ENCODE measurements around the gene FKBP9. TPM values are rescaled to one million over a fixed set of nuclear protein-coding genes. Genes with fewer than 3 reads are reported as not detected.

FKBP9 gene
- total and polyA plus RNA-seq, 2 of the 8 experiments (the other 6 are each of a cell fraction or from before 2014, with no cell fraction given) = 7.2 to 10.1 TPM

- Histone ChIP-seq H3K36me3 (ENCODE audit: control insufficient read depth in 2 of 4, insufficient read depth in 4 of 4, low read length in 3 of 4) (no peaks in the 10 kb centered on the region), H3K4me3 (ENCODE audit: extremely low read depth in 1 of 4, insufficient read depth in 2 of 4, low read depth in 3 of 4, low read length in 4 of 4) (no peak overlapping the region), H3K27ac (ENCODE audit: low read depth, low read length) (no peak overlapping the region), H3K27me3 (replicated peaks in 1 of 4; ENCODE audit: control insufficient read depth in 3 of 4, extremely low read depth in 1 of 4, insufficient read depth in 3 of 4, low read length in 3 of 4) (no peaks in the 10 kb centered on the region), H3K4me1 (replicated peaks in 1 of 4; ENCODE audit: control insufficient read depth in 3 of 4, insufficient read depth in 4 of 4, low read length in 3 of 4) (no peaks in the 10 kb centered on the region), H4K8ac (ENCODE audit: extremely low read depth, insufficient read depth, low read length) (no peak overlapping the region), H3K4ac (replicated peaks; ENCODE audit: insufficient read length, low read depth, low read length) (no peak overlapping the region), H4K20me1 (replicated peaks in 1 of 2; ENCODE audit: control insufficient read depth in 1 of 2, insufficient read depth in 2 of 2, low read length in 2 of 2) (peaks cover 3 to 9% of the 10 kb centered on the region in 2 experiments), H2BK120ac (replicated peaks; ENCODE audit: low read depth, low read length) (no peak overlapping the region), H3K18ac (ENCODE audit: extremely low read depth, low read length) (no peak overlapping the region), H2BK15ac (ENCODE audit: low read length) (no peak overlapping the region), H2BK12ac (ENCODE audit: low read depth, low read length) (no peak overlapping the region), H3K56ac (replicated peaks; ENCODE audit: insufficient read length, low read depth, low read length) (no peak overlapping the region), H2AK5ac (ENCODE audit: low read depth, low read length) (no peak overlapping the region), H4K5ac (ENCODE audit: insufficient read length, low read depth, low read length) (no peak overlapping the region), H3K23me2 (ENCODE audit: low read depth, low read length) (no peaks in the 10 kb centered on the region), H3K14ac (ENCODE audit: insufficient read length) (no peak overlapping the region), H3K9ac (replicated peaks in 1 of 4; ENCODE audit: extremely low read depth in 1 of 4, low read depth in 3 of 4, low read length in 3 of 4) (no peak overlapping the region), H3K23ac (ENCODE audit: insufficient read length) (no peak overlapping the region), H2AFZ (ENCODE audit: low read length) (no peak overlapping the region), H2BK5ac (ENCODE audit: low read depth, low read length) (no peak overlapping the region), H4K91ac (replicated peaks; ENCODE audit: insufficient read length, low read length) (no peak overlapping the region), H2BK20ac (ENCODE audit: low read length) (no peak overlapping the region), H3K9me3 (ENCODE audit: insufficient read depth in 2 of 2, low read depth in 1 of 2, low read length in 1 of 2) (no peaks in the 10 kb centered on the region), H3K4me2 (ENCODE audit: insufficient read depth in 1 of 2, low read depth in 2 of 2, low read length in 2 of 2) (no peak overlapping the region), H3K79me1 (ENCODE audit: low read depth, low read length) (no peaks in the 10 kb centered on the region; the same call in none of the 2 replicates), H3K79me2 (ENCODE audit: control insufficient read depth in 1 of 2, insufficient read depth in 2 of 2, low read length in 2 of 2) (peaks cover 0 to 85% of the 10 kb centered on the region in 2 experiments; a peak in 3 of 4 replicates)
- TF ChIP-seq SP2 (IDR thresholded peaks at IDR 0.05; ENCODE audit: low read length) (no peak), CBX5 (IDR thresholded peaks at IDR 0.05; ENCODE audit: low read depth, low read length) (no peak), BACH1 (IDR thresholded peaks at IDR 0.05; ENCODE audit: low read length) (no peak), TEAD4 (IDR thresholded peaks at IDR 0.05; ENCODE audit: low read depth, low read length) (no peak), RAD21 (IDR thresholded peaks at IDR 0.05 in 1 of 2, conservative IDR thresholded peaks at IDR 0.05 in 1 of 2; ENCODE audit: low read depth in 2 of 2, low read length in 2 of 2) (peak; percentile 48 to 55), RFX5 (IDR thresholded peaks at IDR 0.05; ENCODE audit: borderline replicate concordance, low read depth, low read length) (no peak), EZH2 (IDR thresholded peaks at IDR 0.05; ENCODE audit: low read depth, low read length, severe bottlenecking) (no peak), RXRA (IDR thresholded peaks at IDR 0.05; ENCODE audit: insufficient read depth, low read depth, low read length) (no peak), CREB1 (IDR thresholded peaks at IDR 0.05) (no peak)
- TF ChIP-seq, protein P1, sequence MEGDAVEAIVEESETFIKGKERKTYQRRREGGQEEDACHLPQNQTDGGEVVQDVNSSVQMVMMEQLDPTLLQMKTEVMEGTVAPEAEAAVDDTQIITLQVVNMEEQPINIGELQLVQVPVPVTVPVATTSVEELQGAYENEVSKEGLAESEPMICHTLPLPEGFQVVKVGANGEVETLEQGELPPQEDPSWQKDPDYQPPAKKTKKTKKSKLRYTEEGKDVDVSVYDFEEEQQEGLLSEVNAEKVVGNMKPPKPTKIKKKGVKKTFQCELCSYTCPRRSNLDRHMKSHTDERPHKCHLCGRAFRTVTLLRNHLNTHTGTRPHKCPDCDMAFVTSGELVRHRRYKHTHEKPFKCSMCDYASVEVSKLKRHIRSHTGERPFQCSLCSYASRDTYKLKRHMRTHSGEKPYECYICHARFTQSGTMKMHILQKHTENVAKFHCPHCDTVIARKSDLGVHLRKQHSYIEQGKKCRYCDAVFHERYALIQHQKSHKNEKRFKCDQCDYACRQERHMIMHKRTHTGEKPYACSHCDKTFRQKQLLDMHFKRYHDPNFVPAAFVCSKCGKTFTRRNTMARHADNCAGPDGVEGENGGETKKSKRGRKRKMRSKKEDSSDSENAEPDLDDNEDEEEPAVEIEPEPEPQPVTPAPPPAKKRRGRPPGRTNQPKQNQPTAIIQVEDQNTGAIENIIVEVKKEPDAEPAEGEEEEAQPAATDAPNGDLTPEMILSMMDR (IDR thresholded peaks at IDR 0.05; ENCODE audit: control extremely low read depth in 1 of 3, insufficient read depth in 1 of 3, low read depth in 1 of 3, low read length in 3 of 3) = peak in 2 of 3 experiments; percentile 26 to 44; a peak in 2 of 4 replicates
- CTCF ChIA-PET (ENCODE audit: partially characterized antibody) = interaction anchor here (0.6 to 2.3 kb wide), 4 partner anchors 10 to 872 kb away, joined by 3 to 10 read pairs (median 4); no protein-coding TSS in a partner anchor
- POLR2A ChIA-PET (ENCODE audit: partially characterized antibody) = no interaction called here
- FAIRE-seq (no peak), DNase-seq (ENCODE audit: low read depth in 1 of 2, low spot score in 2 of 2) (no peak)
- WGBS, 2 experiments (ENCODE audit: extremely low coverage in 1 of 2, insufficient coverage in 1 of 2, insufficient read length in 1 of 2, insufficient replicate concordance in 2 of 2, low coverage in 1 of 2, low lambda C conversion rate in 2 of 2, missing lambda C conversion rate in 1 of 2) = 43% methylated on average over 1 of the region's 1 CpG; no CpG with 5 or more reads in 1 of the 2 experiments
Observed at GRCh38 chr7:33050535-33051318, 93.5 kb downstream of the FKBP9 start.

All from H1 (cell line).